SHP77 (cell line): ENCODE data around the gene MAPKAPK5.
"Not testable (repeated sequence)": the region's sequence is repeated elsewhere in the genome, so short reads cannot be mapped to it uniquely, and the experiment has no call there.

Experiments
- DNase-seq, 2 experiments: peaks; one replicate each; lab custom pipeline; 2025; lab: John Stamatoyannopoulos, UW

Gene MAPKAPK5, protein sequence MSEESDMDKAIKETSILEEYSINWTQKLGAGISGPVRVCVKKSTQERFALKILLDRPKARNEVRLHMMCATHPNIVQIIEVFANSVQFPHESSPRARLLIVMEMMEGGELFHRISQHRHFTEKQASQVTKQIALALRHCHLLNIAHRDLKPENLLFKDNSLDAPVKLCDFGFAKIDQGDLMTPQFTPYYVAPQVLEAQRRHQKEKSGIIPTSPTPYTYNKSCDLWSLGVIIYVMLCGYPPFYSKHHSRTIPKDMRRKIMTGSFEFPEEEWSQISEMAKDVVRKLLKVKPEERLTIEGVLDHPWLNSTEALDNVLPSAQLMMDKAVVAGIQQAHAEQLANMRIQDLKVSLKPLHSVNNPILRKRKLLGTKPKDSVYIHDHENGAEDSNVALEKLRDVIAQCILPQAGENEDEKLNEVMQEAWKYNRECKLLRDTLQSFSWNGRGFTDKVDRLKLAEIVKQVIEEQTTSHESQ

GRCh38 chr12:111841750-111842555, at the start of gene MAPKAPK5:
MAPKAPK5 (plus strand) TSS chr12:111842228; CDS start chr12:111842734, 506 bp downstream.
- peak; percentile 85 to 91 for DNase-seq

- DNase-seq, result no peak
These were observed 49.2 kb upstream of the MAPKAPK5 start for GRCh38 chr12:111792856-111793235.

GRCh38 chr12:111798182-111798581, 43.8 kb upstream of the MAPKAPK5 start:
- DNase-seq, result no peak

DNA sequence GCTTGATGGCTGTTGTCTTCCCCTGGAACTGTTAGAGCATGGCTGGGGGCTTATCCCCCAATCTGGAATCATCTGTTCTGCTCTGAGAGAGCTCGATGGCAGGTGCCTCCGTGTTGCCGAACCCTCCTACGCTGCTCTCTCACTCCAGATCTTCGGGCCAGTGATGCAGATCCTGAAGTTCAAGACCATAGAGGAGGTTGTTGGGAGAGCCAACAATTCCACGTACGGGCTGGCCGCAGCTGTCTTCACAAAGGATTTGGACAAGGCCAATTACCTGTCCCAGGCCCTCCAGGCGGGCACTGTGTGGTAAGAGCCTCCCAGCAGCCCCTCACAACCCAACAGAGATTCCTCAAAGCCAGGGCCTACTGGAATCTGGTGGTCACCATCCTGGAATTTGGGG, 42.3 kb upstream of the MAPKAPK5 start:
- DNase-seq, result no peak

- DNase-seq, result no peak
These were observed 38.9 kb upstream of the MAPKAPK5 start for GRCh38 chr12:111803038-111803626.

DNA sequence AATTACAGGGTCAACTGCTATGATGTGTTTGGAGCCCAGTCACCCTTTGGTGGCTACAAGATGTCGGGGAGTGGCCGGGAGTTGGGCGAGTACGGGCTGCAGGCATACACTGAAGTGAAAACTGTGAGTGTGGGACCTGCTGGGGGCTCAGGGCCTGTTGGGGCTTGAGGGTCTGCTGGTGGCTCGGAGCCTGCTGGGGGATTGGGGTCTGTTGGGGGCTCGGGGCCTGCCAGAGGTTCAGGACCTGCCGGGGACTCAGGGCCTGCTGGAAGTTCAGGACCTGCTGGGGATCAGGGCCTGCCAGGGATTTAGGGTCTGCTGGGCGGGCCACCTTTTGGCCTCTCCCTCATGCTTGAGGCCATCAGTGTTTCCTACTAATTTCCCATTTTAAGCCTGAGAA, 38.2 kb upstream of the MAPKAPK5 start:
- no peak for DNase-seq

DNA sequence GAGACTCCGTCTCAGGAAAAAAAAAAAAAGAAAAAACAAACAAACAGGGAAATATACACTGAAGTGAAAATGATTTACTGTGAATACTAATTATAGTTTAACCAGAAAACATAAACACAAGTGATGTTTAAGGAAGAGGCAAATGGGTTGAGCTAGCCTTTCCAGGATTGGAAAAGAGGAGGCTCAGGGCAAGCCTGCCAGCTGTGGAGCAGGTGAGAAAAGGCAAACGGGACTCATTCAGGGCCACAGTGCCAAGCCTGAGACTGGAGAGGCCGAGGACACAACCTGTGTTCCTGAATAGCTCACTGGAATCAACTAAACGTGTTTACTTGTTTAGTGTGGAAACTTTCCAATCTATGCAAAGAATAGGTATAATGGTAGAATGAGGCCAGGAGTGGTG, 35.7 kb upstream of the MAPKAPK5 start:
- DNase-seq, result no peak

- no peak for DNase-seq
These were observed 34.8 kb upstream of the MAPKAPK5 start for GRCh38 chr12:111807232-111807631.

DNA sequence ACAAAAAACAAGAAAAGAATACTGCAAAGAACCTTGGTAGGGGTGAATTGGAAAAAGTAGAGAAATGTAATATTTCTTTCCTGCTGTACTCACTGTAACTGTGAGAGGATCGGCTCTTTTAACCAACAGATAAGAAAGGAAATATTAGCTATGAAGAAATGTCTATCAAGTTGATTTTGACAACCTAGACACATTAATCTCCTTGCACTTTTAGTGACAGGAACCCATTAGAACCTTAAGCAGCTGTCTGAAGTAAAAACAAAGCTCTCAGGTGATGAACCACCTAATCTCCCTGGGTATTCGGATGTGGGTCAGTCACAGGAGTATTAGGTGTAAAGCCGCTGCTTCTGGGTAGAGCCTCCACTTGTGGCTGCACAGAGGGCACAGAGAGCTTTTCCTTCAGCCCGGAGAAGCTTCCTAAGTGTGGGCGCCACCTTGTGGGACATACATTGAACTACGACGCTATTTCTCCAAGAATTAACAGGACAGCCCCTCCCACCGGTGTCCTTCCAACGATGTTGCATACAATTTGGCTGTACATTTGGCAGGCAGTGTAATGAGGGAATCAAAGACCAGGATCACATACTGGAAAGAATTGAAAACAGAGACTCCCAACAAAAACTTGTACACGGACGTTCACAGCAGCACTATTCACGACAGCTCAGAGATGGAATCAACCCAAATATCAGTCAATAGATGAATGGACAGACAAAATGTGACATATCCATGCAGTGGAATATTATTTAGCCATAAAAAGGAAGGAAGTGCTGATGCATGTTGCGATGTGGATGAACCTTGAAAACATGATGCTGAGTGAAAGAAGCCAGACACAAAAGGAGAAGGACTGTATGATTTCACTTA, 28.9 kb upstream of the MAPKAPK5 start:
- DNase-seq, result peak; percentile 77 to 82

DNA sequence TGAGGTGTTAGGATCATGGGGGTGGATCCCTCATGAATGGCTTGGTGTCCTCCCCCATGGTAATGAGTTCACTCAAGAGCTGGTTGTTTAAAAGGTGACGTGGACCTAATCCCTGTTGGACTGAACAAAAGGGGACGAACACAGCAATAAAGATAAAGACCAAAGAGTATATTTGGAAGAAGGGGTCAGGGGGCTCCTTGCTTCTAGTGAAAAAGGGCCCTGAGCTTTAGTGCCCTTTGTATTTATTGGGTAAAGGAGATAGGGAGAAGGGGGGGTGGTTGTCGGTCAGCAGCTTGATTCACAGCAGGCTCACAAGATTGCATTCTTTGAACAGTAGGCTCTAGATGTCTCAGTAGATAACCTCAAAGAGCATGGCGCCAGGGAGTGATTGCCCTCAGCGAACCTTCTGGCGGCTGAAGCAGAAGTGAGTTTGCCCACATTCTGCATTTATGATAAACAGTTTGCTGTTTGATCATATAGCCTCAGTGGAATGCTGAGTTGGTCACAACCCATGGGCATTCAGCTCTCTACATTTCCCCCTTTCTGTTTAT, 25.9 kb upstream of the MAPKAPK5 start:
- no peak for DNase-seq

GRCh38 chr12:111816898-111817297, 25.1 kb upstream of the MAPKAPK5 start:
- DNase-seq, result not testable (repeated sequence)

DNA sequence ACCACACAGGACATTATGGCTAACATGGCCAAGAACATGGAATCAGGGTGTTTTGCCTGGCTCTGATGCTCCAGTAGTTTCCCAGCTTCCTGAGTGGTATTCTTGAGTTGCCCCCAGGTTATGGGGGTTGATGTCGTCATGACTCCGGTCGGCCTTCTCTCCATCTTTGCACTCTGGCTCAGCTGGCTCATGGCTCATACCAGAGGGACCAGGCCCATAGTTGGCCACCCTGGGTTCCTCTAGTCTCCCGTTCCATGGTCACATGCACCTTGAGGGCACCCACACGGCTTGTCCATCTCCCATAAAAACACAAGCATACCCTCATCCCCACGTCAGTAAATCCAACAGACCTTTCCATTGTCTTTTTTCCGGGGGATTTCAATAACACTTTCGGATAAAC, 23.7 kb upstream of the MAPKAPK5 start:
- no peak for DNase-seq

- no peak for DNase-seq
These were observed 22.6 kb upstream of the MAPKAPK5 start for GRCh38 chr12:111819191-111820158.

DNA sequence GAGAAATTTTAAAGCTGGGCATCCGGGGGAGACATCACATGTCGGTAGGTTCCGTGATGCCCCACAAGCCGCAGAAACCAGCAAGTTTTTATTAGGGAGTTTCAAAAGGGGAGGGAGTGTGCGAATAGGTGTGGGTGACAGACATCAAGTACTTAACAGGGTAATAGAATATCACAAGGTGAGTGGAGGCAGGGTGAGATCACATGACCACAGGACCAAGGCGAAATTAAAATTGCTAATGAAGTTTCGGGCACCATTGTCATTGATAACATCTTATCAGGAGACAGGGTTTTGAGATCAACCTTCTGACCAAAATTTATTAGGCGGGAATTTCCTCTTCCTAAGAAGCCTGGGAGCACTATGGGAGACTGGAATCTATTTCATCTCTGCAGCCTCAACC, 21.2 kb upstream of the MAPKAPK5 start:
- not testable (repeated sequence) for DNase-seq

GRCh38 chr12:111822886-111823285, 19.1 kb upstream of the MAPKAPK5 start:
- no peak for DNase-seq

DNA sequence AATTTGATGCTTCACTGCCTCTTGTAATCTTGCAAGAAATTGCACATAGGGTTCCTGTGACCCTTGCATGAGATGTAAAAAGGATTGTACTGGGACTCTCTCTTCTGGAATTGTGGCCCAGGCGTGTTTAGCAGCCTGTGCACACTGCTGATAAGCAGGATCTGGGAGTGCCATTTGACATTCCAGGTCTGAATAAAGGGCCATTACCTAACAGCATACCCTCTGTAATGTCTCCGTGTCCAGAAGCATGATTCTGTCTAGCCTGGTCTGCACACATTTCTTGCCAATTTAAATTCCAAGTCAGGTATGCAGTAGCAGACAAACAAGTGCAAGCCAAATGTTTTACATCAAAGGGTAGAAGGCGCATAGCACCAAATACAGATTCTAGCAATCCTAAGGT, 18.1 kb upstream of the MAPKAPK5 start:
- DNase-seq, result no peak

- peak in 1 of 2 experiments; percentile 20 for DNase-seq
These were observed 17.7 kb upstream of the MAPKAPK5 start for GRCh38 chr12:111824312-111824711.

GRCh38 chr12:111825509-111825908, 16.5 kb upstream of the MAPKAPK5 start:
- no peak for DNase-seq

DNA sequence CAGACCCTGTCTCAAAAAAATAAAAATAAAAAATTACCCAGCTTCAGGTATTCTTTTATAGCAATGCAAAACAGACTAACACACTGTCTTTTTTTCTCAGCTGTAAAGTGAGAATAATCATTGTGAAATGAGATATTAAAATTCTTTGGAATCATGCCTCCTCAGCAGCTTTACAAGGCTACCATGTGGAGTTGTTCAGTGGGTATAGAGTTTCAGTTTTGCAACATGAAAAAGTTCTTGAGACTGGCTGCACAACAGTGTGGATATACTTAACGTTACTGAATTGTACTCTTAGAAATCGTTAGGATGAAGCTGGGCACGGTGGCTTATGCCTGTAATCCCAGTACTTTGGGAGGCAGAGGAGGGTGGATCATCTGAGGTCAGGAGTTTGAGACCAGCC, 15.7 kb upstream of the MAPKAPK5 start:
- DNase-seq, result no peak

- DNase-seq, result no peak
These were observed 15.0 kb upstream of the MAPKAPK5 start for GRCh38 chr12:111826992-111827391.
